HCT116 (cell line): Measurements from ENCODE around the gene EIF5AL1. TPM values are rescaled to one million over a fixed set of nuclear protein-coding genes. Genes with fewer than 3 reads are reported as not detected.

ENCODE experiments used
- ATAC-seq: fragments of 200-7000 bp; cut with Tn5 transposase; 2 replicates; pipeline ENCODE4 v1.9.1; 2020; ENCODE audit warnings: mild to moderate bottlenecking, moderate library complexity
- BruUV-seq: library from RNA; stranded (reverse); fragments of 400-500 nt; replicated peaks from 2 replicates; lab custom pipeline; 2021; lab: Mats Ljungman, UMichigan
- CTCF ChIA-PET: fragments of 300-600 bp; sonication (Branson Sonifier 250); formaldehyde crosslinking; loops from one replicate; lab custom pipeline; 2021; ENCODE audit warnings: antibody characterized with exemption; lab: Charles Lee
- POLR2A ChIA-PET: fragments of 300-600, 350-600 bp; sonication (Branson Sonifier 250); formaldehyde crosslinking; loops from one replicate; lab custom pipeline; 2021; ENCODE audit warnings: antibody characterized with exemption; lab: Charles Lee
- RAD21 ChIA-PET, 2 experiments: fragments of 300-600 bp; sonication (Branson Sonifier 250); formaldehyde crosslinking; loops; one replicate each; lab custom pipeline; 2023; ENCODE audit warnings: low total read pairs in 2 of 2; ENCODE audit not compliant: uncharacterized antibody in 2 of 2, unreplicated experiment in 2 of 2, low non-redundant PET in 1 of 2; lab: Charles Lee
- DNase-seq: peaks from one replicate; pipeline ENCODE4 v3.0.0-alpha.2; 2010; ENCODE audit warnings: low read depth, low spot score
- H2AFZ ChIP-seq: fragments of 200-600 bp; shearing (Covaris generic), sonication (generic); 2 replicates; pipeline ENCODE4 v1.6.1; 2017; ENCODE audit warnings: low read depth, mixed run types, mixed read lengths, antibody characterized with exemption, low read length; ENCODE audit not compliant: poor library complexity, severe bottlenecking
- H3K27ac ChIP-seq: 2 replicates; pipeline ENCODE4 v1.5.1; 2012; ENCODE audit warnings: low read depth, low read length
- H3K27me3 ChIP-seq: fragments of 200-600 bp; sonication (generic); 2 replicates; pipeline ENCODE4 v1.6.1; 2016; ENCODE audit warnings: mixed run types, low read length, mixed read lengths; ENCODE audit not compliant: insufficient read depth
- H3K36me3 ChIP-seq, 2 experiments: fragments of 200-500 bp in 1 of 2; fragments of 200-600 bp in 1 of 2; sonication (Bioruptor generic) in 1 of 2; sonication (generic) in 1 of 2; 2 replicates each; pipeline versions ENCODE4 v1.5.1 to v1.6.1; 2014 to 2016; ENCODE audit warnings: low read length in 2 of 2, inconsistent platforms in 1 of 2, mixed read lengths in 1 of 2, mixed run types in 1 of 2; ENCODE audit not compliant: insufficient read depth in 2 of 2, control insufficient read depth in 1 of 2
- H3K4me1 ChIP-seq, 2 experiments: fragments of 200-600 bp in 1 of 2; sonication (generic) in 1 of 2; 2 replicates each; pipeline versions ENCODE4 v1.5.1 to v1.6.1; 2012 to 2017; ENCODE audit warnings: low read length in 2 of 2, inconsistent platforms in 1 of 2, mild to moderate bottlenecking in 1 of 2, mixed read lengths in 1 of 2, mixed run types in 1 of 2, moderate library complexity in 1 of 2; ENCODE audit not compliant: insufficient read depth in 2 of 2, control insufficient read depth in 1 of 2
- H3K4me2 ChIP-seq: fragments of 200-600 bp; sonication (generic); 2 replicates; pipeline ENCODE4 v1.6.1; 2017; ENCODE audit warnings: mixed run types, low read length, mixed read lengths
- H3K4me3 ChIP-seq, 2 experiments: fragments of 200-600 bp in 1 of 2; sonication (generic) in 1 of 2; replicated peaks in 1 of 2; 2 replicates each; pipeline ENCODE4 v1.5.1; 2011 to 2016; ENCODE audit warnings: low read length in 2 of 2, control low read depth in 1 of 2, low read depth in 1 of 2, mild to moderate bottlenecking in 1 of 2, mixed read lengths in 1 of 2, mixed run types in 1 of 2
- H3K79me2 ChIP-seq: fragments of 200-600 bp; sonication (generic); 2 replicates; pipeline ENCODE4 v1.6.1; 2017; ENCODE audit warnings: mild to moderate bottlenecking, mixed run types, low read length, moderate library complexity, mixed read lengths; ENCODE audit not compliant: insufficient read depth
- H3K9ac ChIP-seq: fragments of 200-600 bp; sonication (generic); 2 replicates; pipeline ENCODE4 v1.6.1; 2016; ENCODE audit warnings: low read length, mixed read lengths
- H3K9me2 ChIP-seq: fragments of 200-600 bp; sonication (generic), shearing (Covaris generic); 2 replicates; pipeline ENCODE4 v1.6.1; 2017; ENCODE audit warnings: mixed run types, mild to moderate bottlenecking, moderate library complexity; ENCODE audit not compliant: insufficient read depth
- H3K9me3 ChIP-seq, 2 experiments: fragments of 200-500 bp in 1 of 2; fragments of 200-600 bp in 1 of 2; sonication (Bioruptor generic) in 1 of 2; sonication (generic) in 1 of 2; 2 replicates each; pipeline ENCODE4 v1.6.1; 2014 to 2017; ENCODE audit warnings: low read length in 2 of 2, mixed read lengths in 2 of 2, inconsistent platforms in 1 of 2, low read depth in 1 of 2, mild to moderate bottlenecking in 1 of 2, mixed run types in 1 of 2, moderate library complexity in 1 of 2; ENCODE audit not compliant: control insufficient read depth in 1 of 2, insufficient read depth in 1 of 2
- H4K20me1 ChIP-seq: fragments of 200-600 bp; sonication (generic), shearing (Covaris generic); 2 replicates; pipeline ENCODE4 v1.6.1; 2017; ENCODE audit warnings: mixed run types, mild to moderate bottlenecking, moderate library complexity; ENCODE audit not compliant: insufficient read depth
- CBX3 ChIP-seq: IDR thresholded peaks from 2 replicates; pipeline ENCODE4 v1.6.1; 2012; ENCODE audit warnings: low read depth
- CTCF ChIP-seq, 3 experiments: fragments of 200-600 bp in 1 of 3; sonication (generic) in 1 of 3; IDR thresholded peaks in 2 of 3; conservative IDR thresholded peaks in 1 of 3; 2 replicates each; pipeline ENCODE4 v1.5.1; 2012 to 2017; ENCODE audit warnings: low read depth in 2 of 3, low read length in 2 of 3, antibody characterized with exemption in 1 of 3, borderline replicate concordance in 1 of 3, control low read depth in 1 of 3, mild to moderate bottlenecking in 1 of 3, mixed read lengths in 1 of 3, mixed run types in 1 of 3, moderate library complexity in 1 of 3; ENCODE audit not compliant: insufficient read depth in 1 of 3
- EGR1 ChIP-seq: IDR thresholded peaks from 2 replicates; pipeline ENCODE4 v1.6.1; 2012; ENCODE audit warnings: low read depth
- ELF1 ChIP-seq: IDR thresholded peaks from 2 replicates; pipeline ENCODE4 v1.6.1; 2012; ENCODE audit warnings: low read depth, borderline replicate concordance
- EZH2 ChIP-seq: fragments of 200-600 bp; sonication (generic); IDR thresholded peaks from 2 replicates; pipeline ENCODE4 v1.6.1; 2017; ENCODE audit warnings: antibody characterized with exemption, mixed run types
- JUND ChIP-seq: IDR thresholded peaks from 2 replicates; pipeline ENCODE4 v1.6.1; 2012
- MAX ChIP-seq: IDR thresholded peaks from 2 replicates; pipeline ENCODE4 v1.6.1; 2012
- POLR2A ChIP-seq: IDR thresholded peaks from 2 replicates; pipeline ENCODE4 v1.7.0; 2011; ENCODE audit warnings: borderline replicate concordance; ENCODE audit not compliant: insufficient read depth, insufficient read length; ENCODE audit errors: extremely low read depth
- RAD21 ChIP-seq: IDR thresholded peaks from 2 replicates; pipeline ENCODE4 v1.6.1; 2012; ENCODE audit warnings: low read depth, mild to moderate bottlenecking
- REST ChIP-seq: IDR thresholded peaks from 2 replicates; pipeline ENCODE4 v1.6.1; 2012; ENCODE audit warnings: low read depth
- SP1 ChIP-seq: IDR thresholded peaks from 2 replicates; pipeline ENCODE4 v1.6.1; 2012; ENCODE audit warnings: low read depth
- SRF ChIP-seq: IDR thresholded peaks from 2 replicates; pipeline ENCODE4 v1.6.1; 2012; ENCODE audit warnings: low read depth
- ZBTB33 ChIP-seq: IDR thresholded peaks from 2 replicates; pipeline ENCODE4 v1.6.1; 2011; ENCODE audit warnings: mild to moderate bottlenecking, low read length, moderate library complexity; ENCODE audit not compliant: insufficient replicate concordance; ENCODE audit errors: extremely low read depth
- ZFX ChIP-seq: fragments of 450-650 bp; IDR thresholded peaks from 2 replicates; pipeline ENCODE4 v1.6.1; 2017
- ZNF274 ChIP-seq: fragments of 200-500 bp; sonication (Bioruptor generic); IDR thresholded peaks from 2 replicates; pipeline ENCODE4 v1.6.1; 2014; ENCODE audit warnings: mild to moderate bottlenecking, low read depth, low read length, inconsistent platforms
- intact Hi-C: fragments of 100-400 bp; cut with micrococcal nuclease; formaldehyde crosslinking; loops from 2 replicates; pipeline ENCODE4 v1.10.0; 2022
- total RNA-seq: library from RNA; stranded (reverse); gene quantifications from one replicate; pipeline ENCODE4 v1.2.1, GENCODE V29; 2021; ENCODE audit not compliant: unreplicated experiment

The EIF5AL1 gene
- total RNA-seq, 1 experiment from 2014 or later, result 5.6 TPM

- Histone ChIP-seq H3K36me3 (no peaks in the 10 kb centered on the region), H3K79me2 (no peaks in the 10 kb centered on the region), H4K20me1 (no peaks in the 10 kb centered on the region), H3K4me1 (peaks cover 23 to 29% of the 10 kb centered on the region in 2 experiments), H3K27ac (no peak overlapping the region), H3K4me2 (no peak overlapping the region), H3K4me3 (no peak overlapping the region), H3K9ac (no peak overlapping the region), H2AFZ (no peak overlapping the region), H3K27me3 (peaks cover 21% of the 10 kb centered on the region), H3K9me3 (no peaks in the 10 kb centered on the region), H3K9me2 (no peaks in the 10 kb centered on the region)
- no peak for ATAC-seq
- no peak for TF ChIP-seq EGR1
- TF ChIP-seq RAD21, result no peak
- no peak for TF ChIP-seq JUND
- POLR2A ChIA-PET, result no interaction called here
- DNase-seq, result no peak
- RAD21 ChIA-PET, result no interaction called here
- CTCF ChIA-PET, result no interaction called here
- BruUV-seq, result no TSS peak
- intact Hi-C loops, result loop anchor here (5.0 kb wide), 1 partner anchor 196 kb away; no protein-coding TSS in a partner anchor
Measured at GRCh38 chr10:79492839-79493238, 19.5 kb upstream of the EIF5AL1 start.

- Histone ChIP-seq H4K20me1 (no peaks in the 10 kb centered on the region), H3K27me3 (peaks cover 28% of the 10 kb centered on the region), H3K9ac (no peak overlapping the region), H3K4me1 (peaks cover 14 to 20% of the 10 kb centered on the region in 2 experiments), H3K4me2 (no peak overlapping the region), H3K36me3 (no peaks in the 10 kb centered on the region), H3K9me3 (no peaks in the 10 kb centered on the region), H3K79me2 (no peaks in the 10 kb centered on the region), H3K9me2 (no peaks in the 10 kb centered on the region), H3K4me3 (no peak overlapping the region), H2AFZ (no peak overlapping the region), H3K27ac (no peak overlapping the region)
- BruUV-seq, result no TSS peak
- intact Hi-C loops, result loop anchor here (5.0 kb wide), 1 partner anchor 197 kb away; no protein-coding TSS in a partner anchor
- ATAC-seq, result no peak
- POLR2A ChIA-PET, result no interaction called here
- RAD21 ChIA-PET, result no interaction called here
- CTCF ChIA-PET, result no interaction called here
- DNase-seq, result no peak
- TF ChIP-seq ZBTB33 (no peak), EZH2 (no peak), REST (no peak), MAX (no peak), SRF (no peak), ELF1 (no peak), CBX3 (no peak), ZNF274 (no peak), ZFX (no peak), POLR2A (no peak), SP1 (no peak), CTCF (IDR thresholded peaks at IDR 0.05 in 2 of 3, conservative IDR thresholded peaks at IDR 0.05 in 1 of 3; ENCODE audit: borderline replicate concordance in 1 of 3, insufficient read depth in 1 of 3, low read depth in 2 of 3, low read length in 2 of 3) (no peak)
Measured at GRCh38 chr10:79493806-79494205, 18.5 kb upstream of the EIF5AL1 start.
